Testis (tissue), 2 donors: Measurements from ENCODE around the gene ACBD5.

Source experiments
- CTCF ChIP-seq, 3 experiments: fragments of 450-650 bp in 2 of 3; fragments of 200-600 bp in 1 of 3; sonication (generic) in 1 of 3; IDR thresholded peaks; one replicate each; pipeline ENCODE4 v1.5.1; 2016 to 2019; ENCODE audit warnings: antibody characterized with exemption in 3 of 3, mild to moderate bottlenecking in 2 of 3, moderate library complexity in 1 of 3
- POLR2A ChIP-seq: fragments of 450-650 bp; IDR thresholded peaks from one replicate; pipeline ENCODE4 v1.6.1; 2017; ENCODE audit warnings: antibody characterized with exemption, mild to moderate bottlenecking, moderate library complexity

- TF ChIP-seq CTCF (IDR thresholded peaks at IDR 0.05): no peak
- no peak for TF ChIP-seq POLR2A
Observed at GRCh38 chr10:27203806-27204205, 36.8 kb downstream of the ACBD5 start.
